Peyer's patch (tissue), 4 donors: ENCODE results near the gene SPTAN1. TPM values are rescaled to one million over a fixed set of nuclear protein-coding genes. Genes with fewer than 3 reads are reported as not detected.
"Not testable (repeated sequence)": the region's sequence is repeated elsewhere in the genome, so short reads cannot be mapped to it uniquely, and the experiment has no call there.

ENCODE experiments used
- DNase-seq, 3 donors: peaks; one replicate each; pipeline ENCODE4 v3.0.0-alpha.2; 2017 to 2019
- H3K27ac ChIP-seq, 4 donors: fragments of 200-600 bp; sonication (generic); one replicate each; pipeline ENCODE4 v1.5.1; 2016 to 2019
- H3K27me3 ChIP-seq, 2 donors: fragments of 200-600 bp; sonication (generic); one replicate each; pipeline ENCODE4 v1.5.1; 2019
- H3K36me3 ChIP-seq, 3 donors: fragments of 200-600 bp; sonication (generic); one replicate each; pipeline ENCODE4 v1.5.1; 2016 to 2019
- H3K4me1 ChIP-seq, 4 donors: fragments of 200-600 bp; sonication (generic); one replicate each; pipeline ENCODE4 v1.5.1; 2016 to 2019
- H3K4me3 ChIP-seq, 4 donors: fragments of 200-600 bp; sonication (generic); 1 replicate in 3 of 4; 2 replicates in 1 of 4; pipeline ENCODE4 v1.5.1; 2016 to 2019; ENCODE audit warnings: mild to moderate bottlenecking in 1 of 4
- H3K9me3 ChIP-seq, 4 donors: fragments of 200-600 bp; sonication (generic); one replicate each; pipeline ENCODE4 v1.5.1; 2016 to 2019; ENCODE audit warnings: mild to moderate bottlenecking in 1 of 4
- CTCF ChIP-seq, 6 experiments: fragments of 450-650 bp in 4 of 6; fragments of 200-600 bp in 2 of 6; sonication (generic) in 1 of 6; IDR thresholded peaks; one replicate each; pipeline ENCODE4 v1.5.1; 2017 to 2019; ENCODE audit warnings: antibody characterized with exemption in 6 of 6, mild to moderate bottlenecking in 3 of 6, moderate library complexity in 1 of 6
- POLR2A ChIP-seq, 2 donors: fragments of 450-650 bp; IDR thresholded peaks; one replicate each; pipeline ENCODE4 v1.5.1; 2017; ENCODE audit warnings: antibody characterized with exemption in 2 of 2, mild to moderate bottlenecking in 2 of 2, moderate library complexity in 2 of 2
- total RNA-seq, 4 donors: library from RNA; depleted of rRNA; stranded (reverse); fragments of >200 nt; gene quantifications; one replicate each; pipeline ENCODE4 v1.1.0, GENCODE V29; 2016

The SPTAN1 gene
- total RNA-seq: 100 to 1,000 TPM; 251 to 586 (median 269) TPM

GRCh38 chr9:128552153-128552743 lies at the start of gene SPTAN1:
TSS of gene SPTAN1 (plus strand) at chr9:128552587. CDS start at chr9:128566741, 14,154 bp downstream.
- peak in 4 of 6 experiments; percentile 19 to 47 (median 42) for TF ChIP-seq CTCF (IDR thresholded peaks at IDR 0.05)
- TF ChIP-seq POLR2A (IDR thresholded peaks at IDR 0.05): peak; percentile 96 to 99
- DNase-seq: peak; percentile 92 to 97 (median 95)
- Histone ChIP-seq H3K27ac (peak within 1 kb of the TSS; percentile 96 to 100 (median 98)), H3K27me3 (no peaks in the 10 kb centered on the region), H3K4me1 (peaks cover 0 to 48% (median 14%) of the 10 kb centered on the region in 4 donors), H3K36me3 (no peaks in the 10 kb centered on the region), H3K4me3 (peak within 1 kb of the TSS; percentile 94 to 100 (median 98)), H3K9me3 (no peaks in the 10 kb centered on the region)

GRCh38 chr9:128503415-128503825 lies 49.0 kb upstream of the SPTAN1 start:
- peaks cover 0 to 18% (median 6%) of the 10 kb centered on the region in 4 donors for H3K4me1 ChIP-seq
- not testable (repeated sequence) for H3K27me3 ChIP-seq, H3K9me3 ChIP-seq, H3K27ac ChIP-seq, DNase-seq
- peak overlapping the region in 3 of 4 donors; percentile 70 to 93 (median 79) for H3K4me3 ChIP-seq
- H3K36me3 ChIP-seq: peaks cover 0 to 32% (median 0%) of the 10 kb centered on the region in 3 donors

- no peak for TF ChIP-seq POLR2A (IDR thresholded peaks at IDR 0.05)
- no peak for TF ChIP-seq CTCF (IDR thresholded peaks at IDR 0.05)
- Histone ChIP-seq H3K27ac (peak overlapping the region in 2 of 4 donors; percentile 79 to 90), H3K4me3 (peak overlapping the region; percentile 70 to 93 (median 81)), H3K4me1 (peaks cover 0 to 18% (median 6%) of the 10 kb centered on the region in 4 donors), H3K27me3 (no peaks in the 10 kb centered on the region), H3K9me3 (no peaks in the 10 kb centered on the region), H3K36me3 (peaks cover 0 to 33% (median 0%) of the 10 kb centered on the region in 3 donors)
- DNase-seq: peak in 1 of 3 donors; percentile 18
These were observed 48.5 kb upstream of the SPTAN1 start for GRCh38 chr9:128503870-128504269.

- TF ChIP-seq POLR2A (IDR thresholded peaks at IDR 0.05) (peak; percentile 77 to 82), CTCF (IDR thresholded peaks at IDR 0.05) (no peak)
These were observed 47.6 kb upstream of the SPTAN1 start, which contains the start of gene GLE1 for GRCh38 chr9:128504485-128505413. TSS of gene GLE1 (plus strand) at chr9:128504719. CDS start at chr9:128504806, 87 bp downstream.

GRCh38 chr9:128505414-128505765 lies 47.0 kb upstream of the SPTAN1 start:
- DNase-seq: no peak
- Histone ChIP-seq H3K36me3 (peaks cover 0 to 31% (median 0%) of the 10 kb centered on the region in 3 donors), H3K27ac (peak overlapping the region in 3 of 4 donors; percentile 79 to 90 (median 82)), H3K4me3 (peak overlapping the region; percentile 70 to 93 (median 81)), H3K27me3 (no peaks in the 10 kb centered on the region), H3K9me3 (no peaks in the 10 kb centered on the region), H3K4me1 (peaks cover 0 to 18% (median 6%) of the 10 kb centered on the region in 4 donors)
- TF ChIP-seq POLR2A (IDR thresholded peaks at IDR 0.05): no peak
- no peak for TF ChIP-seq CTCF (IDR thresholded peaks at IDR 0.05)

More at GRCh38 chr9:128504485-128505413, 47.6 kb upstream of the SPTAN1 start, which contains the start of gene GLE1:
- Histone ChIP-seq H3K36me3 (peaks cover 0 to 31% (median 0%) of the 10 kb centered on the region in 3 donors), H3K27ac (peak within 1 kb of the TSS; percentile 79 to 91 (median 86)), H3K4me1 (peaks cover 0 to 18% (median 6%) of the 10 kb centered on the region in 4 donors), H3K4me3 (peak within 1 kb of the TSS; percentile 70 to 93 (median 81)), H3K27me3 (no peaks in the 10 kb centered on the region), H3K9me3 (no peaks in the 10 kb centered on the region)
- DNase-seq: peak; percentile 94 to 98 (median 97)

- Histone ChIP-seq H3K4me3 (peak overlapping the region in 1 of 4 donors; percentile 79), H3K36me3 (peaks cover 0 to 35% (median 0%) of the 10 kb centered on the region in 3 donors), H3K4me1 (peaks cover 0 to 18% (median 6%) of the 10 kb centered on the region in 4 donors)
- DNase-seq, H3K9me3 ChIP-seq, H3K27me3 ChIP-seq, H3K27ac ChIP-seq: not testable (repeated sequence)
These were observed 46.5 kb upstream of the SPTAN1 start for GRCh38 chr9:128505906-128506305.
